Spleen (tissue), 11 donors: ENCODE measurements around the gene FAM107B. TPM values are rescaled to one million over a fixed set of nuclear protein-coding genes. Genes with fewer than 3 reads are reported as not detected.

Experiments
- DNase-seq: peaks from one replicate; pipeline ENCODE4 v3.0.0-alpha.2; 2020
- H3K27ac ChIP-seq, 8 donors: fragments of 200-600 bp; sonication (generic) in 7 of 8; 1 replicate in 4 of 8; 2 replicates in 4 of 8; pipeline versions ENCODE4 v1.5.0 to v1.8.0; 2016 to 2021; ENCODE audit warnings: inconsistent platforms in 4 of 8, mild to moderate bottlenecking in 4 of 8, moderate library complexity in 1 of 8
- H3K27me3 ChIP-seq, 7 donors: fragments of 200-600 bp; sonication (generic) in 6 of 7; replicated peaks in 1 of 7; 1 replicate in 4 of 7; 2 replicates in 3 of 7; pipeline versions ENCODE4 v1.5.0 to v1.8.0; 2016 to 2021; ENCODE audit warnings: inconsistent platforms in 3 of 7, mild to moderate bottlenecking in 1 of 7
- H3K36me3 ChIP-seq, 6 donors: fragments of 200-600 bp; sonication (generic) in 5 of 6; 1 replicate in 4 of 6; 2 replicates in 2 of 6; pipeline versions ENCODE4 v1.5.0 to v1.8.0; 2016 to 2021; ENCODE audit warnings: inconsistent platforms in 2 of 6
- H3K4me1 ChIP-seq, 6 donors: fragments of 200-600 bp; sonication (generic) in 5 of 6; 1 replicate in 3 of 6; 2 replicates in 3 of 6; pipeline versions ENCODE4 v1.5.0 to v1.8.0; 2016 to 2021; ENCODE audit warnings: inconsistent platforms in 3 of 6
- H3K4me3 ChIP-seq, 8 donors: fragments of 200-600 bp; sonication (generic) in 7 of 8; 1 replicate in 4 of 8; 2 replicates in 4 of 8; pipeline versions ENCODE4 v1.5.0 to v1.8.0; 2016 to 2021; ENCODE audit warnings: inconsistent platforms in 4 of 8, mild to moderate bottlenecking in 4 of 8, moderate library complexity in 2 of 8
- H3K9me3 ChIP-seq, 8 donors: fragments of 200-600 bp; sonication (generic) in 7 of 8; 1 replicate in 4 of 8; 2 replicates in 4 of 8; pipeline versions ENCODE4 v1.5.0 to v1.8.0; 2016 to 2021; ENCODE audit warnings: inconsistent platforms in 4 of 8
- CTCF ChIP-seq, 11 experiments: fragments of 200-600 bp in 7 of 11; fragments of 450-650 bp in 4 of 11; sonication (generic) in 4 of 11; IDR thresholded peaks in 8 of 11; conservative IDR thresholded peaks in 3 of 11; 1 replicate in 7 of 11; 2 replicates in 4 of 11; pipeline versions ENCODE4 v1.4.0 to v1.8.0; 2016 to 2021; ENCODE audit warnings: antibody characterized with exemption in 11 of 11, inconsistent platforms in 4 of 11, mild to moderate bottlenecking in 1 of 11
- POLR2A ChIP-seq, 3 donors: fragments of 450-650 bp; IDR thresholded peaks; one replicate each; pipeline ENCODE4 v1.5.1; 2017; ENCODE audit warnings: antibody characterized with exemption in 3 of 3, mild to moderate bottlenecking in 1 of 3
- POLR2AphosphoS5 ChIP-seq, 3 donors: sonication (generic); formaldehyde crosslinking; IDR thresholded peaks; one replicate each; pipeline ENCODE4 v1.5.1; 2017; ENCODE audit warnings: antibody characterized with exemption in 3 of 3
- WGBS, 5 donors: extraction: QIAGEN DNeasy Blood & Tissue Kit in 3 of 5; methylation state at CpG; one replicate each; pipeline versions ENCODE4 v1.1.5 to v1.1.7; 2013 to 2018; 5-methylcytosine and 5-hydroxymethylcytosine counted together
- intact Hi-C: fragments of 100-400 bp; cut with DNase I; formaldehyde crosslinking; loops from one replicate; pipeline ENCODE4 v1.15.0; 2023; ENCODE audit warnings: low total_unique reads
- polyA plus RNA-seq, 3 donors: library from polyadenylated mRNA; stranded (reverse); fragments of 200-250 nt; gene quantifications; one replicate each; pipeline ENCODE4 v1.2.1, GENCODE V29; 2013
- total RNA-seq, 7 donors: library from RNA; depleted of rRNA in 3 of 7; stranded (reverse); fragments of >200 nt in 3 of 7; fragmentation: NEBNext Ultra II Directional in 4 of 7; extraction: Animal tissue kit (Norgen Biotek cat#: 25700) in 4 of 7; gene quantifications; one replicate each; pipeline versions ENCODE4 v1.1.0 to v1.2.1, GENCODE V29; 2016 to 2021
- donor health status: healthy with polysubstance abuse.
- donor health status: DM: no; HTN: no; CAD: no; lungs with moderate emphysema.
- donor health status: DM: no; HTN: no; CAD: no.
- donor health status: Bipolar disorder and iron deficiency.
- donor health status: healthy.
- donor health status: DM: no; HTN: no; CAD: no.
- donor health status: DM: yes; HTN: yes; CAD: no.

Gene FAM107B
- total and polyA plus RNA-seq, 10 donors: 40.1 to 115 (median 75.5) TPM

- Histone ChIP-seq H3K4me1 (peaks cover 26 to 100% (median 78%) of the 10 kb centered on the region in 6 donors), H3K36me3 (peaks cover 0 to 25% (median 11%) of the 10 kb centered on the region in 6 donors), H3K4me3 (no peak overlapping the region), H3K27ac (peak overlapping the region; percentile 53 to 93 (median 77)), H3K27me3 (no peaks in the 10 kb centered on the region), H3K9me3 (peaks cover 0 to 10% (median 4%) of the 10 kb centered on the region in 8 donors)
- no peak for DNase-seq
- intact Hi-C loops: no loop called here
- 60 to 77% (median 72%) methylated on average over 3 of the region's 3 CpGs for WGBS, 5 donors
- TF ChIP-seq POLR2AphosphoS5 (IDR thresholded peaks at IDR 0.05) (no peak), POLR2A (IDR thresholded peaks at IDR 0.05) (no peak), CTCF (IDR thresholded peaks at IDR 0.05 in 8 of 11, conservative IDR thresholded peaks at IDR 0.05 in 3 of 11) (no peak)
Measured at GRCh38 chr10:14563076-14563336, 211.7 kb downstream of the FAM107B start.

- Histone ChIP-seq H3K27me3 (no peaks in the 10 kb centered on the region), H3K27ac (peak overlapping the region; percentile 53 to 93 (median 77)), H3K9me3 (peaks cover 0 to 10% (median 4%) of the 10 kb centered on the region in 8 donors), H3K4me1 (peaks cover 26 to 100% (median 78%) of the 10 kb centered on the region in 6 donors), H3K36me3 (peaks cover 0 to 19% (median 8%) of the 10 kb centered on the region in 6 donors), H3K4me3 (peak overlapping the region in 1 of 8 donors; percentile 55)
- WGBS, 5 donors: 44 to 63% (median 53%) methylated on average over 4 of the region's 4 CpGs
- DNase-seq: no peak
- TF ChIP-seq CTCF (IDR thresholded peaks at IDR 0.05 in 8 of 11, conservative IDR thresholded peaks at IDR 0.05 in 3 of 11) (no peak), POLR2AphosphoS5 (IDR thresholded peaks at IDR 0.05) (no peak), POLR2A (IDR thresholded peaks at IDR 0.05) (no peak)
- intact Hi-C loops: no loop called here
Measured at GRCh38 chr10:14562218-14563075, 212.2 kb downstream of the FAM107B start.

- H3K27ac ChIP-seq: peak overlapping the region; percentile 53 to 93 (median 77)
- 58 to 67% (median 62%) methylated on average over 15 of the region's 15 CpGs for WGBS, 5 donors
- no peaks in the 10 kb centered on the region for H3K27me3 ChIP-seq
- H3K36me3 ChIP-seq: peaks cover 0 to 6% (median under 1%) of the 10 kb centered on the region in 6 donors
- peak; percentile 83 for DNase-seq
- H3K4me1 ChIP-seq: peaks cover 35 to 100% (median 91%) of the 10 kb centered on the region in 6 donors
- H3K4me3 ChIP-seq: peak overlapping the region in 1 of 8 donors; percentile 55
- peaks cover 0 to 3% (median under 1%) of the 10 kb centered on the region in 8 donors for H3K9me3 ChIP-seq
- intact Hi-C loops: no loop called here
- no peak for TF ChIP-seq POLR2AphosphoS5 (IDR thresholded peaks at IDR 0.05)
- TF ChIP-seq POLR2A (IDR thresholded peaks at IDR 0.05): no peak
Measured at GRCh38 chr10:14560791-14561765, 213.6 kb downstream of the FAM107B start.

GRCh38 chr10:14560274-14560673, 214.4 kb downstream of the FAM107B start:
- DNase-seq: peak; percentile 85
- H3K4me1 ChIP-seq: peaks cover 43 to 100% (median 93%) of the 10 kb centered on the region in 6 donors
- peak overlapping the region in 1 of 8 donors; percentile 55 for H3K4me3 ChIP-seq
- H3K27ac ChIP-seq: peak overlapping the region in 7 of 8 donors; percentile 53 to 93 (median 78)
- H3K9me3 ChIP-seq: no peaks in the 10 kb centered on the region
- no peaks in the 10 kb centered on the region for H3K27me3 ChIP-seq
- intact Hi-C loops: no loop called here
- H3K36me3 ChIP-seq: no peaks in the 10 kb centered on the region
- 51 to 76% (median 62%) methylated on average over 9 of the region's 9 CpGs for WGBS, 5 donors
- TF ChIP-seq POLR2AphosphoS5 (IDR thresholded peaks at IDR 0.05) (peak in 1 of 3 donors; percentile 68), POLR2A (IDR thresholded peaks at IDR 0.05) (no peak), CTCF (IDR thresholded peaks at IDR 0.05 in 8 of 11, conservative IDR thresholded peaks at IDR 0.05 in 3 of 11) (peak in 6 of 11 experiments; percentile 10 to 78 (median 36))
